ENCODE data around the gene COPS8. TPM values are rescaled to one million over a fixed set of nuclear protein-coding genes. Genes with fewer than 3 reads are reported as not detected.

COPS8 gene
- total RNA-seq, 5 donors from 2014 or later (not counting 1 experiment from before 2014, with no cell fraction given) = 27.6 to 49.4 (median 30.2) TPM

DNA sequence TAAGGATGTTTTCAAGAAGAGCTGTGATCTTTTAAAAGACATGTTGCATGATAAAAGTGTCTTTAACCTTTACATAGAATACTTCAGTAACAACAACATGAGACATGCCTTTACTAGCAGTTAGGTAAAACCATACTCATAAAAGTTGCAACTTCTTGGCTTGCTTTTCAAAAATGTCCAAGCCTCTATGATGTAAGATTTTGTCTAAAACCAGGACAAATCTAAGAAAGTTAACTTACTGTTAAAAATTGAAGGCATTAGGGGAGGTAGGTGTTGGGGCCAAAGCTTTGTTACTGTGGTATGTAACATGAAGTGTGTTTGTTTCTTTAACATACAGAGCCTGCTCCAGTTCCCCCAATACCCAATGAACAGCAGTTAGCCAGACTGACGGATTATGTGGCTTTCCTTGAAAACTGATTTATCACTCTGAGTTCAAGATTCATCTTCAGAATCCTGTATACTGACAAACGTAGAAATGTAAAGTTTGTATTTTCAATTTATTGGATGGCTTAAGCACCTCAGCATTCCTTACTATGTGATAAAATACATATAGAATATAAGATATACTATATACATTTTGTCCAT is 11.7 kb downstream of the COPS8 start:
- no CpG with 5 or more reads among the region's 2 CpGs for WGBS (ENCODE audit: insufficient coverage)
- ATAC-seq (replicated peaks in 1 of 4) (no peak), DNase-seq (no peak)
- no peak overlapping the region for H3K4me3 ChIP-seq (ENCODE audit: control insufficient read depth in 1 of 2, extremely low read depth in 1 of 2, low read length in 1 of 2)
- peaks cover 10 to 78% of the 10 kb centered on the region in 2 donors for H3K36me3 ChIP-seq (ENCODE audit: control insufficient read depth in 2 of 2, extremely low read depth in 1 of 2, insufficient read depth in 1 of 2, low read length in 1 of 2)
- POLR2A ChIA-PET = no interaction called here
- H3K27ac Mint-ChIP-seq = no peak overlapping the region
- H3K9me3 Mint-ChIP-seq = no peaks in the 10 kb centered on the region
- H3K4me1 ChIP-seq (ENCODE audit: control insufficient read depth in 1 of 2, extremely low read depth in 1 of 2, insufficient read depth in 2 of 2, low read length in 2 of 2) = no peaks in the 10 kb centered on the region
- CTCF ChIA-PET = no interaction called here
- peaks cover 82% of the 10 kb centered on the region for H3K36me3 Mint-ChIP-seq
- no peaks in the 10 kb centered on the region for H3K27me3 Mint-ChIP-seq
- H3K4me1 Mint-ChIP-seq = peaks cover 0 to 8% (median 0%) of the 10 kb centered on the region in 3 donors
- H3K27ac ChIP-seq (ENCODE audit: low read length) = no peak overlapping the region
- H3K9me3 ChIP-seq = no peaks in the 10 kb centered on the region
- H3K4me3 Mint-ChIP-seq = no peak overlapping the region
- H3K27me3 ChIP-seq (replicated peaks in 1 of 2; ENCODE audit: control insufficient read depth in 2 of 2, extremely low read depth in 1 of 2, insufficient read depth in 2 of 2, low read length in 1 of 2) = no peaks in the 10 kb centered on the region

DNA sequence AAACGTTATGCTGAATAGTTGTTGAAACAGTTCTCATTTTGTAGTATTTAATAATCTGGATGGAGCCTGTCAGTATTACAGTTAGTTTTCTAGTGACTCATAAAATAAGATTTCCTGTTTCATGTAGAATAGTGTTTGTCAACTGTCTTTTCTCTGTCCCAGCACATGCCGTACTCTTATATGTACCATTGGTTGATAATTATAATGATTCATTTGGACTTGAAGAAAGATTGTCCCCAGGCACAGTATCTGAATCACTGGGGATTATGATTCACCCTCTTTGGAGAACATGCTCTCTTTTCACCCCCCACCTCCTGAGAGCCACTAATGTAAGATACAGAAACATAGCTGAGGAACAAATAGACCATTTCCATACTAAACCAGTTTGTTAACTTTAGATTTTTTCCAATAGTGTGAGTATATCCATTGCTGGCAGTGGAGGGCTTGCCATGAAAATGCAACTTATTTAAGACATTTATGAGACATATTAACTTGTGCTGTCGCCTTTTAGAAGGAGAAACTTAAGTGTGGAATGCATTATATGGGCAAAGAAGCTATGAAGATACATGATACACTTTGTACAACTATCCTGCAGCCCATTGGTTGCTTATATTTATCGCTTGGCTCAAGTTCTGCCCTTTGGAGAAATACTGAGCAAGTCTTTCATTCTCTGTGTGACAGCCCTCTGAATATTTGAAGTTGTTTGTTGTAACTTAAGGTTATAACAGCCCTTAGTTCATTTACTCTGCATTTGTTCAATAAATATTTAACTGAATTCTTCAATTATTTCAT is 12.4 kb downstream of the COPS8 start:
- Mint-ChIP-seq H3K27ac (no peak overlapping the region), H3K36me3 (peaks cover 82% of the 10 kb centered on the region), H3K9me3 (no peaks in the 10 kb centered on the region), H3K4me3 (no peak overlapping the region), H3K27me3 (no peaks in the 10 kb centered on the region), H3K4me1 (peaks cover 0 to 2% (median 0%) of the 10 kb centered on the region in 3 donors)
- Histone ChIP-seq H3K4me3 (ENCODE audit: control insufficient read depth in 1 of 2, extremely low read depth in 1 of 2, low read length in 1 of 2) (no peak overlapping the region), H3K9me3 (no peaks in the 10 kb centered on the region), H3K27me3 (replicated peaks in 1 of 2; ENCODE audit: control insufficient read depth in 2 of 2, extremely low read depth in 1 of 2, insufficient read depth in 2 of 2, low read length in 1 of 2) (no peaks in the 10 kb centered on the region), H3K36me3 (ENCODE audit: control insufficient read depth in 2 of 2, extremely low read depth in 1 of 2, insufficient read depth in 1 of 2, low read length in 1 of 2) (peaks cover 10 to 71% of the 10 kb centered on the region in 2 donors), H3K4me1 (ENCODE audit: control insufficient read depth in 1 of 2, extremely low read depth in 1 of 2, insufficient read depth in 2 of 2, low read length in 2 of 2) (no peaks in the 10 kb centered on the region), H3K27ac (ENCODE audit: low read length) (no peak overlapping the region)
- POLR2A ChIA-PET = interaction anchor here in 1 of 2 donors (0.5 kb wide), 1 partner anchor 10 kb away, joined by 8 read pairs; no protein-coding TSS in a partner anchor
- ATAC-seq (replicated peaks in 1 of 4) (no peak), DNase-seq (no peak)
- CTCF ChIA-PET = no interaction called here
- no CpG with 5 or more reads among the region's 4 CpGs for WGBS (ENCODE audit: insufficient coverage)

- Mint-ChIP-seq H3K4me1 (no peaks in the 10 kb centered on the region), H3K4me3 (no peak overlapping the region), H3K9me3 (no peaks in the 10 kb centered on the region), H3K27ac (no peak overlapping the region), H3K36me3 (peaks cover 78% of the 10 kb centered on the region), H3K27me3 (no peaks in the 10 kb centered on the region)
- no peak overlapping the region for H3K4me3 ChIP-seq (ENCODE audit: control insufficient read depth in 1 of 2, extremely low read depth in 1 of 2, low read length in 1 of 2)
- H3K9me3 ChIP-seq = no peaks in the 10 kb centered on the region
- 83% methylated on average over 2 of the region's 3 CpGs for WGBS (ENCODE audit: insufficient coverage)
- no peak for DNase-seq
- H3K4me1 ChIP-seq (ENCODE audit: control insufficient read depth in 1 of 2, extremely low read depth in 1 of 2, insufficient read depth in 2 of 2, low read length in 2 of 2) = no peaks in the 10 kb centered on the region
- ChIA-PET POLR2A (no interaction called here), CTCF (no interaction called here)
- no peaks in the 10 kb centered on the region for H3K27me3 ChIP-seq (replicated peaks in 1 of 2; ENCODE audit: control insufficient read depth in 2 of 2, extremely low read depth in 1 of 2, insufficient read depth in 2 of 2, low read length in 1 of 2)
- H3K36me3 ChIP-seq (ENCODE audit: control insufficient read depth in 2 of 2, extremely low read depth in 1 of 2, insufficient read depth in 1 of 2, low read length in 1 of 2) = peaks cover 6 to 61% of the 10 kb centered on the region in 2 donors
- H3K27ac ChIP-seq (ENCODE audit: low read length) = no peak overlapping the region
- ATAC-seq (replicated peaks in 1 of 4) = no peak
Measured at GRCh38 chr2:237099804-237100203, 14.1 kb downstream of the COPS8 start.

DNA sequence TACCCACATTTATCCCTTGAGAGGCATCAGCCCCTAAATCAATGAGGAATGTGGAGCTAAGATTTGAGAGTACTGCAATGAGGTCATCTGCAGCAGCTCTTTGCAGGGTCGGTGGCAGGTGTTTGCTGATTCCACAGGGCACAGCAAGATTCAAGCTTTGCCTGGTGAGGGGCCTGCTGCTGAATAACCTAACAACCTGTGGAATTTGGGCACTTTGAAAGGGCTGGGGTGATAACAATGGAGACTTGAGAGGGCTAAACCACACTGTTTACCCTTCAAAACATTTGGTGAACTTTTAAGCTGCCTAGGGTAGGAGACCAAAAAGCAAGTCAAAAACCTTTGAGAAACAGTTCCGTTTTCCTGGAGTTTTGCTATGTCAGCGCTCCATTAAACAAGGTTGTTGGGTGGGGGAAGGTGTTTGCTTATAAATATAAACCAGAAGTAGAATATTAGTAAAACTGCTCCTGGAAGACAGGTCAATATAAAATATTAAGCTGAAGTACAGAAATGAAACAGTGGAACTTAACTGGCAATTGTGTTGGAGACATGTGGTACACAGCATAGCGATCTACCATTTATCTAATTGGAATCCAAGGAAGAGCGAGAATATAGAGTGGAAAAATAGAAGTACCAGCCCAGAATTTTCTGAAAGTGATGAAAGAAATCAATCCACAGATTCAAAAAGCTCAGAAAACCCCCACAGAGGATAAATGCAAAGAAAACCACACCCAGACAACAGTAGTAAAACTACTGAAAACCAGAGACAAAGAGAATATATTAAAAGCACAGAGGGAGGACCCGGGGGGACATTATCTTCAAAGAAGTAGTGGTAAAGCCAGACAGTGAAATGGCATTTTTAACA is 15.7 kb downstream of the COPS8 start:
- Histone ChIP-seq H3K9me3 (no peaks in the 10 kb centered on the region), H3K27me3 (replicated peaks in 1 of 2; ENCODE audit: control insufficient read depth in 2 of 2, extremely low read depth in 1 of 2, insufficient read depth in 2 of 2, low read length in 1 of 2) (no peaks in the 10 kb centered on the region), H3K36me3 (ENCODE audit: control insufficient read depth in 2 of 2, extremely low read depth in 1 of 2, insufficient read depth in 1 of 2, low read length in 1 of 2) (peaks cover 4 to 47% of the 10 kb centered on the region in 2 donors), H3K27ac (ENCODE audit: low read length) (no peak overlapping the region), H3K4me1 (ENCODE audit: control insufficient read depth in 1 of 2, extremely low read depth in 1 of 2, insufficient read depth in 2 of 2, low read length in 2 of 2) (no peaks in the 10 kb centered on the region), H3K4me3 (ENCODE audit: control insufficient read depth in 1 of 2, extremely low read depth in 1 of 2, low read length in 1 of 2) (no peak overlapping the region)
- ATAC-seq (replicated peaks in 1 of 4) = no peak
- no peaks in the 10 kb centered on the region for H3K4me1 Mint-ChIP-seq
- no peak for DNase-seq
- no peak overlapping the region for H3K27ac Mint-ChIP-seq
- ChIA-PET CTCF (no interaction called here), POLR2A (interaction anchor here in 1 of 2 donors (0.6 kb wide), 1 partner anchor 480 kb away, joined by 3 read pairs; no protein-coding TSS in a partner anchor)
- no peaks in the 10 kb centered on the region for H3K27me3 Mint-ChIP-seq
- H3K36me3 Mint-ChIP-seq = peaks cover 80% of the 10 kb centered on the region
- WGBS (ENCODE audit: insufficient coverage) = 100% methylated on average over 2 of the region's 6 CpGs
- H3K4me3 Mint-ChIP-seq = no peak overlapping the region
- no peaks in the 10 kb centered on the region for H3K9me3 Mint-ChIP-seq

- H3K9me3 Mint-ChIP-seq = peaks cover 3% of the 10 kb centered on the region in 3 donors
- WGBS (ENCODE audit: insufficient coverage) = no CpG with 5 or more reads among the region's 3 CpGs
- CTCF ChIA-PET = no interaction called here
- no peaks in the 10 kb centered on the region for H3K4me1 Mint-ChIP-seq
- Histone ChIP-seq H3K36me3 (ENCODE audit: control insufficient read depth in 2 of 2, extremely low read depth in 1 of 2, insufficient read depth in 1 of 2, low read length in 1 of 2) (peaks cover 3 to 36% of the 10 kb centered on the region in 2 donors), H3K4me1 (ENCODE audit: control insufficient read depth in 1 of 2, extremely low read depth in 1 of 2, insufficient read depth in 2 of 2, low read length in 2 of 2) (no peaks in the 10 kb centered on the region), H3K4me3 (ENCODE audit: control insufficient read depth in 1 of 2, extremely low read depth in 1 of 2, low read length in 1 of 2) (no peak overlapping the region), H3K9me3 (no peaks in the 10 kb centered on the region), H3K27ac (ENCODE audit: low read length) (no peak overlapping the region), H3K27me3 (replicated peaks in 1 of 2; ENCODE audit: control insufficient read depth in 2 of 2, extremely low read depth in 1 of 2, insufficient read depth in 2 of 2, low read length in 1 of 2) (no peaks in the 10 kb centered on the region)
- DNase-seq (no peak), ATAC-seq (replicated peaks in 1 of 4) (no peak)
- H3K4me3 Mint-ChIP-seq = no peak overlapping the region
- H3K36me3 Mint-ChIP-seq = peaks cover 77% of the 10 kb centered on the region
- POLR2A ChIA-PET = no interaction called here
- H3K27me3 Mint-ChIP-seq = no peaks in the 10 kb centered on the region
- no peak overlapping the region for H3K27ac Mint-ChIP-seq
Measured at GRCh38 chr2:237102428-237102827, 16.7 kb downstream of the COPS8 start.

DNA sequence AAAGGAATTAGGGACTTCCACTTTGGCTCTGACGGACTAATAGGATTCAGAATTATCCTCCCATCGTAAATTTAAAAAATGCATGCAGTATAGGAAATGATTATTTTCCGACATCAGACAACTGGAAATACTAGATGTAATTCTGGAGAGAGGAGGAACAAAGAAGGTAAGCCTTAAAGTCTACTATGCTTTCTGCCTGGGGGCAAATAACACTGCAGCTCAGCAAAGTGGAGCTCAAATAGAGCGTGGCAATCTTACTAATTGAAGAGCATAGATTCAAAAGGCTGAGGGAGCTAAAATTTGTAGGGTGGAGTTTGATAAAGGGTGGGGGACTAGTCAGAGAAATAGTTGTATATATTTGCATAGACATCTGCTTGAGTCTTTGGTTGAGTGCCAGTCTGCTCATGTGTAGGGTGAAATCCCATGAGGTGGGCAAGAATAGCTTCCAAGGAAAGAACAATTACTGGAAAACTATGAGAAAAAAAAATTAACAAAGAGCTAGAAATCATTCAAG is 23.8 kb downstream of the COPS8 start:
- Mint-ChIP-seq H3K9me3 (peaks cover 14 to 34% (median 26%) of the 10 kb centered on the region in 3 donors), H3K4me1 (no peaks in the 10 kb centered on the region), H3K36me3 (peaks cover 37% of the 10 kb centered on the region), H3K27me3 (no peaks in the 10 kb centered on the region), H3K4me3 (no peak overlapping the region), H3K27ac (no peak overlapping the region)
- no peak overlapping the region for H3K4me3 ChIP-seq (ENCODE audit: control insufficient read depth in 1 of 2, extremely low read depth in 1 of 2, low read length in 1 of 2)
- 100% methylated on average over 3 of the region's 4 CpGs for WGBS (ENCODE audit: insufficient coverage)
- no peak for ATAC-seq (replicated peaks in 1 of 4)
- H3K27me3 ChIP-seq (replicated peaks in 1 of 2; ENCODE audit: control insufficient read depth in 2 of 2, extremely low read depth in 1 of 2, insufficient read depth in 2 of 2, low read length in 1 of 2) = no peaks in the 10 kb centered on the region
- H3K27ac ChIP-seq (ENCODE audit: low read length) = no peak overlapping the region
- H3K36me3 ChIP-seq (ENCODE audit: control insufficient read depth in 2 of 2, extremely low read depth in 1 of 2, insufficient read depth in 1 of 2, low read length in 1 of 2) = no peaks in the 10 kb centered on the region
- no peaks in the 10 kb centered on the region for H3K4me1 ChIP-seq (ENCODE audit: control insufficient read depth in 1 of 2, extremely low read depth in 1 of 2, insufficient read depth in 2 of 2, low read length in 2 of 2)
- peaks cover 3% of the 10 kb centered on the region for H3K9me3 ChIP-seq
- ChIA-PET POLR2A (interaction anchor here in 1 of 2 donors (1.1 kb wide), 1 partner anchor 24 kb away, joined by 3 read pairs; the partner anchor contains the start of gene COPS8), CTCF (no interaction called here)
- no peak for DNase-seq
